Tibial nerve (tissue), 4 donors: ENCODE measurements around the gene RASD2. TPM values are rescaled to one million over a fixed set of nuclear protein-coding genes. Genes with fewer than 3 reads are reported as not detected.
"Not testable (repeated sequence)": the region's sequence is repeated elsewhere in the genome, so short reads cannot be mapped to it uniquely, and the experiment has no call there.

Source experiments
- DNase-seq, 2 donors: peaks; one replicate each; pipeline ENCODE4 v3.0.0-alpha.2; 2019; ENCODE audit warnings: low spot score in 2 of 2
- H3K27ac ChIP-seq, 4 donors: fragments of 200-600 bp; sonication (generic) in 3 of 4; one replicate each; pipeline ENCODE4 v1.5.1; 2017 to 2019; ENCODE audit warnings: mild to moderate bottlenecking in 1 of 4
- H3K27me3 ChIP-seq, 2 donors: fragments of 200-600 bp; sonication (generic) in 1 of 2; one replicate each; pipeline versions ENCODE4 v1.5.1 to v1.6.0; 2017 to 2019
- H3K36me3 ChIP-seq, 3 donors: fragments of 200-600 bp; sonication (generic); one replicate each; pipeline ENCODE4 v1.5.1; 2018 to 2019
- H3K4me1 ChIP-seq, 4 donors: fragments of 200-600 bp; sonication (generic) in 3 of 4; one replicate each; pipeline ENCODE4 v1.5.1; 2017 to 2019
- H3K4me3 ChIP-seq, 4 donors: fragments of 200-600 bp; sonication (generic) in 3 of 4; one replicate each; pipeline ENCODE4 v1.5.1; 2017 to 2019; ENCODE audit warnings: mild to moderate bottlenecking in 1 of 4, moderate library complexity in 1 of 4
- H3K9me3 ChIP-seq, 4 donors: fragments of 200-600 bp; sonication (generic) in 3 of 4; one replicate each; pipeline ENCODE4 v1.5.1; 2017 to 2019
- CTCF ChIP-seq, 5 experiments: fragments of 200-600 bp in 3 of 5; fragments of 450-650 bp in 2 of 5; sonication (generic) in 3 of 5; IDR thresholded peaks; one replicate each; pipeline ENCODE4 v1.5.1; 2016 to 2019; ENCODE audit warnings: antibody characterized with exemption in 5 of 5, mild to moderate bottlenecking in 3 of 5, moderate library complexity in 2 of 5
- EP300 ChIP-seq, 2 donors: sonication (generic); formaldehyde crosslinking; IDR thresholded peaks; one replicate each; pipeline ENCODE4 v1.6.1; 2017; ENCODE audit warnings: antibody characterized with exemption in 2 of 2, mild to moderate bottlenecking in 1 of 2
- POLR2A ChIP-seq, 2 donors: fragments of 450-650 bp; IDR thresholded peaks; one replicate each; pipeline ENCODE4 v1.6.1; 2017; ENCODE audit warnings: antibody characterized with exemption in 2 of 2, mild to moderate bottlenecking in 2 of 2, moderate library complexity in 2 of 2
- WGBS, 2 donors: methylation state at CpG; one replicate each; pipeline ENCODE4 v1.1.5; 2018; 5-methylcytosine and 5-hydroxymethylcytosine counted together
- total RNA-seq, 4 donors: library from RNA; depleted of rRNA; stranded (reverse); fragments of >200 nt; gene quantifications; one replicate each; pipeline ENCODE4 v1.1.0, GENCODE V29; 2016

RASD2 gene
- total RNA-seq, 4 donors from 2014 or later: 0.20 to 1.5 (median 0.40) TPM

- no peak overlapping the region for H3K4me3 ChIP-seq
- H3K36me3 ChIP-seq: no peaks in the 10 kb centered on the region
- no peaks in the 10 kb centered on the region for H3K9me3 ChIP-seq
- no peaks in the 10 kb centered on the region for H3K4me1 ChIP-seq
- TF ChIP-seq EP300 (IDR thresholded peaks at IDR 0.05) (no peak), CTCF (IDR thresholded peaks at IDR 0.05) (no peak), POLR2A (IDR thresholded peaks at IDR 0.05) (no peak)
- no peak overlapping the region for H3K27ac ChIP-seq
- 79 to 89% methylated on average over 10 of the region's 10 CpGs for whole genome bisulfite sequencing, 2 donors
- peaks cover 0 to 7% of the 10 kb centered on the region in 2 donors for H3K27me3 ChIP-seq
- DNase-seq: no peak
Observed at GRCh38 chr22:35509451-35509850, 31.2 kb upstream of the RASD2 start.

- H3K4me1 ChIP-seq: no peaks in the 10 kb centered on the region
- TF ChIP-seq POLR2A (IDR thresholded peaks at IDR 0.05): no peak
- no peak for TF ChIP-seq EP300 (IDR thresholded peaks at IDR 0.05)
- TF ChIP-seq CTCF (IDR thresholded peaks at IDR 0.05): no peak
- no peaks in the 10 kb centered on the region for H3K9me3 ChIP-seq
- H3K36me3 ChIP-seq: no peaks in the 10 kb centered on the region
- H3K4me3 ChIP-seq: no peak overlapping the region
- H3K27ac ChIP-seq: no peak overlapping the region
- 89 to 91% methylated on average over 2 of the region's 2 CpGs for WGBS, 2 donors
- no peak for DNase-seq
- peaks cover 0 to 3% of the 10 kb centered on the region in 2 donors for H3K27me3 ChIP-seq
Observed at GRCh38 chr22:35509960-35510359, 30.7 kb upstream of the RASD2 start.

- no peak for DNase-seq
- Histone ChIP-seq H3K27ac (no peak overlapping the region), H3K4me3 (no peak overlapping the region), H3K4me1 (no peaks in the 10 kb centered on the region), H3K9me3 (no peaks in the 10 kb centered on the region), H3K36me3 (no peaks in the 10 kb centered on the region), H3K27me3 (no peaks in the 10 kb centered on the region)
- 60 to 68% methylated on average over 6 of the region's 6 CpGs for WGBS, 2 donors
- TF ChIP-seq EP300 (IDR thresholded peaks at IDR 0.05) (no peak), POLR2A (IDR thresholded peaks at IDR 0.05) (no peak), CTCF (IDR thresholded peaks at IDR 0.05) (no peak)
Observed at GRCh38 chr22:35510481-35510934, 30.1 kb upstream of the RASD2 start.

GRCh38 chr22:35510951-35511350, 29.7 kb upstream of the RASD2 start:
- 68 to 75% methylated on average over 4 of the region's 4 CpGs for WGBS, 2 donors
- peaks cover 0 to under 1% of the 10 kb centered on the region in 2 donors for H3K27me3 ChIP-seq
- H3K36me3 ChIP-seq: no peaks in the 10 kb centered on the region
- no peaks in the 10 kb centered on the region for H3K4me1 ChIP-seq
- no peaks in the 10 kb centered on the region for H3K9me3 ChIP-seq
- DNase-seq: no peak
- no peak overlapping the region for H3K27ac ChIP-seq
- no peak for TF ChIP-seq POLR2A (IDR thresholded peaks at IDR 0.05)
- TF ChIP-seq CTCF (IDR thresholded peaks at IDR 0.05): no peak
- TF ChIP-seq EP300 (IDR thresholded peaks at IDR 0.05): no peak
- no peak overlapping the region for H3K4me3 ChIP-seq

- WGBS, 2 donors: 90 to 93% methylated on average over 2 of the region's 2 CpGs
- no peaks in the 10 kb centered on the region for H3K4me1 ChIP-seq
- no peak for DNase-seq
- H3K4me3 ChIP-seq: no peak overlapping the region
- no peaks in the 10 kb centered on the region for H3K36me3 ChIP-seq
- no peak overlapping the region for H3K27ac ChIP-seq
- H3K27me3 ChIP-seq: peaks cover 0 to 32% of the 10 kb centered on the region in 2 donors
- H3K9me3 ChIP-seq: no peaks in the 10 kb centered on the region
- TF ChIP-seq POLR2A (IDR thresholded peaks at IDR 0.05) (no peak), CTCF (IDR thresholded peaks at IDR 0.05) (no peak), EP300 (IDR thresholded peaks at IDR 0.05) (no peak)
Observed at GRCh38 chr22:35514366-35514765, 26.3 kb upstream of the RASD2 start.

- peaks cover 0 to 36% of the 10 kb centered on the region in 2 donors for H3K27me3 ChIP-seq
- WGBS, 2 donors: 89 to 94% methylated on average over 4 of the region's 4 CpGs
- not testable (repeated sequence) for H3K9me3 ChIP-seq, DNase-seq, H3K4me1 ChIP-seq, H3K27ac ChIP-seq, H3K4me3 ChIP-seq, H3K36me3 ChIP-seq
Observed at GRCh38 chr22:35515952-35516351, 24.7 kb upstream of the RASD2 start.
